UCSD-AML1 (cell line): ENCODE measurements around the gene GRIK2.

Experiments used
- DNase-seq: peaks from one replicate; lab custom pipeline; 2025; ENCODE audit not compliant: unreplicated experiment; lab: John Stamatoyannopoulos, UW

Gene GRIK2

GRCh38 chr6:101454106-101454676 is 60.7 kb downstream of the GRIK2 start:
- no peak for DNase-seq

- no peak for DNase-seq
These were observed 64.8 kb downstream of the GRIK2 start for GRCh38 chr6:101458336-101458735.

- no peak for DNase-seq
These were observed 65.3 kb downstream of the GRIK2 start for GRCh38 chr6:101458826-101459225.

GRCh38 chr6:101462576-101462975 is 69.1 kb downstream of the GRIK2 start:
- no peak for DNase-seq

- DNase-seq, result no peak
These were observed 72.4 kb downstream of the GRIK2 start for GRCh38 chr6:101465863-101466262.

- no peak for DNase-seq
These were observed 83.9 kb downstream of the GRIK2 start for GRCh38 chr6:101477436-101477835.

GRCh38 chr6:101478891-101479290 is 85.4 kb downstream of the GRIK2 start:
- DNase-seq, result no peak

- no peak for DNase-seq
These were observed 89.1 kb downstream of the GRIK2 start for GRCh38 chr6:101482606-101483005.

GRCh38 chr6:101484781-101485180 is 91.3 kb downstream of the GRIK2 start:
- no peak for DNase-seq

GRCh38 chr6:101486124-101486523 is 92.6 kb downstream of the GRIK2 start:
- DNase-seq, result no peak

- DNase-seq, result no peak
These were observed 93.2 kb downstream of the GRIK2 start for GRCh38 chr6:101486726-101487125.

GRCh38 chr6:101489456-101489855 is 95.9 kb downstream of the GRIK2 start:
- DNase-seq, result no peak

GRCh38 chr6:101490857-101491256 is 97.3 kb downstream of the GRIK2 start:
- DNase-seq, result no peak

- no peak for DNase-seq
These were observed 109.3 kb downstream of the GRIK2 start for GRCh38 chr6:101502818-101503217.

GRCh38 chr6:101509536-101509935 is 116.0 kb downstream of the GRIK2 start:
- DNase-seq, result no peak

- no peak for DNase-seq
These were observed 119.7 kb downstream of the GRIK2 start for GRCh38 chr6:101513181-101513580.

- no peak for DNase-seq
These were observed 123.1 kb downstream of the GRIK2 start for GRCh38 chr6:101516578-101516977.

GRCh38 chr6:101517632-101518031 is 124.1 kb downstream of the GRIK2 start:
- DNase-seq, result no peak

GRCh38 chr6:101522254-101522653 is 128.7 kb downstream of the GRIK2 start:
- DNase-seq, result no peak

- DNase-seq, result no peak
These were observed 134.0 kb downstream of the GRIK2 start for GRCh38 chr6:101527467-101527866.

- no peak for DNase-seq
These were observed 135.3 kb downstream of the GRIK2 start for GRCh38 chr6:101528801-101529200.

- no peak for DNase-seq
These were observed 138.0 kb downstream of the GRIK2 start for GRCh38 chr6:101531538-101531937.

GRCh38 chr6:101534386-101534785 is 140.9 kb downstream of the GRIK2 start:
- DNase-seq, result no peak

GRCh38 chr6:101534821-101535220 is 141.3 kb downstream of the GRIK2 start:
- no peak for DNase-seq
